Fibroblast of lung (primary cell): ENCODE data around the gene TCF23. TPM values are rescaled to one million over a fixed set of nuclear protein-coding genes. Genes with fewer than 3 reads are reported as not detected.

Experiments used
- DNase-seq, 2 donors: peaks; one replicate each; pipeline versions ENCODE4 v3.0.0 to v3.0.0-alpha.2; 2010; ENCODE audit warnings: low read depth in 2 of 2
- H2AFZ ChIP-seq: 2 replicates; pipeline ENCODE4 v1.5.1; 2012; ENCODE audit warnings: low read length, control low read depth, inconsistent platforms
- H3K27ac ChIP-seq: 2 replicates; pipeline ENCODE4 v1.5.1; 2011; ENCODE audit warnings: low read length, control low read depth; ENCODE audit not compliant: insufficient read depth
- H3K27me3 ChIP-seq: 2 replicates; pipeline ENCODE4 v1.5.1; 2011; ENCODE audit warnings: mild to moderate bottlenecking, low read length; ENCODE audit not compliant: control insufficient read depth, insufficient read depth
- H3K36me3 ChIP-seq: 2 replicates; pipeline ENCODE4 v1.5.1; 2011; ENCODE audit warnings: low read length; ENCODE audit not compliant: control insufficient read depth, insufficient read depth
- H3K4me1 ChIP-seq: 2 replicates; pipeline ENCODE4 v1.5.1; 2011; ENCODE audit warnings: low read length; ENCODE audit not compliant: control insufficient read depth, insufficient read depth; ENCODE audit errors: extremely low read depth
- H3K4me2 ChIP-seq: 2 replicates; pipeline ENCODE4 v1.5.1; 2011; ENCODE audit warnings: low read length, control low read depth; ENCODE audit not compliant: insufficient read depth; ENCODE audit errors: extremely low read depth
- H3K4me3 ChIP-seq, 4 experiments: fragments of 200-600 bp in 1 of 4; sonication (generic) in 1 of 4; replicated peaks in 1 of 4; 2 replicates each; pipeline ENCODE4 v1.5.1; 2011 to 2016; ENCODE audit warnings: low read length in 4 of 4, low read depth in 3 of 4, mild to moderate bottlenecking in 3 of 4, control low read depth in 2 of 4, inconsistent platforms in 1 of 4, mixed read lengths in 1 of 4; ENCODE audit not compliant: insufficient read depth in 1 of 4; ENCODE audit errors: control extremely low read depth in 1 of 4
- H3K79me2 ChIP-seq: 2 replicates; pipeline ENCODE4 v1.5.1; 2012; ENCODE audit warnings: mild to moderate bottlenecking, low read length, inconsistent platforms; ENCODE audit not compliant: control insufficient read depth, insufficient read depth
- H3K9ac ChIP-seq: 2 replicates; pipeline ENCODE4 v1.5.1; 2011; ENCODE audit warnings: mild to moderate bottlenecking, low read length, control low read depth; ENCODE audit not compliant: insufficient read depth
- H3K9me3 ChIP-seq: 2 replicates; pipeline ENCODE4 v1.5.1; 2012; ENCODE audit warnings: low read depth, low read length; ENCODE audit not compliant: control insufficient read depth, insufficient read depth
- H4K20me1 ChIP-seq: 2 replicates; pipeline ENCODE4 v1.5.1; 2011; ENCODE audit warnings: low read length; ENCODE audit not compliant: control insufficient read depth, insufficient read depth; ENCODE audit errors: extremely low read depth
- CTCF ChIP-seq, 2 donors: IDR thresholded peaks in 1 of 2; conservative IDR thresholded peaks in 1 of 2; 1 replicate in 1 of 2; 2 replicates in 1 of 2; pipeline ENCODE4 v1.5.1; 2011 to 2012; ENCODE audit warnings: low read length in 2 of 2, control low read depth in 1 of 2, inconsistent platforms in 1 of 2, low read depth in 1 of 2, mild to moderate bottlenecking in 1 of 2
- EZH2 ChIP-seq: IDR thresholded peaks from 2 replicates; pipeline ENCODE4 v1.5.1; 2012; ENCODE audit warnings: low read length, control low read depth, mild to moderate bottlenecking; ENCODE audit errors: missing control alignments
- polyA plus RNA-seq, 2 donors: library from polyadenylated mRNA; depleted of rRNA in 1 of 2; stranded (reverse) in 1 of 2; unstranded in 1 of 2; fragments of >200 nt; gene quantifications; 2 replicates each; pipeline ENCODE4 v1.2.1, GENCODE V29; 2011 to 2012; ENCODE audit warnings: missing spikeins in 1 of 2
- total RNA-seq: library from RNA; depleted of rRNA; stranded (reverse); fragments of >200 nt; gene quantifications from 2 replicates; pipeline ENCODE4 v1.2.1, GENCODE V29; 2014

Gene TCF23
- total and polyA plus RNA-seq, 2 donors (not counting 1 experiment from before 2014, with no cell fraction given): not detected

GRCh38 chr2:27158468-27158867 is 9.7 kb downstream of the TCF23 start:
- Histone ChIP-seq H3K4me3 (no peak overlapping the region), H3K27ac (no peak overlapping the region), H3K79me2 (no peaks in the 10 kb centered on the region), H3K9me3 (no peaks in the 10 kb centered on the region), H4K20me1 (no peaks in the 10 kb centered on the region), H3K27me3 (peaks cover 8% of the 10 kb centered on the region), H3K9ac (no peak overlapping the region), H3K4me2 (no peak overlapping the region), H3K36me3 (no peaks in the 10 kb centered on the region), H2AFZ (no peak overlapping the region), H3K4me1 (no peaks in the 10 kb centered on the region)
- TF ChIP-seq CTCF (conservative IDR thresholded peaks at IDR 0.05 in 1 of 2, IDR thresholded peaks at IDR 0.05 in 1 of 2; ENCODE audit: low read depth in 1 of 2, low read length in 2 of 2) (no peak), EZH2 (no peak)
- DNase-seq: no peak

GRCh38 chr2:27159271-27159670 is 10.5 kb downstream of the TCF23 start:
- TF ChIP-seq CTCF (conservative IDR thresholded peaks at IDR 0.05 in 1 of 2, IDR thresholded peaks at IDR 0.05 in 1 of 2; ENCODE audit: low read depth in 1 of 2, low read length in 2 of 2): no peak
- no peak for TF ChIP-seq EZH2
- Histone ChIP-seq H3K4me3 (no peak overlapping the region), H3K4me1 (no peaks in the 10 kb centered on the region), H4K20me1 (no peaks in the 10 kb centered on the region), H2AFZ (no peak overlapping the region), H3K9ac (no peak overlapping the region), H3K4me2 (no peak overlapping the region), H3K27ac (no peak overlapping the region), H3K79me2 (no peaks in the 10 kb centered on the region), H3K36me3 (no peaks in the 10 kb centered on the region), H3K9me3 (no peaks in the 10 kb centered on the region), H3K27me3 (peaks cover 7% of the 10 kb centered on the region)
- DNase-seq: no peak

DNA sequence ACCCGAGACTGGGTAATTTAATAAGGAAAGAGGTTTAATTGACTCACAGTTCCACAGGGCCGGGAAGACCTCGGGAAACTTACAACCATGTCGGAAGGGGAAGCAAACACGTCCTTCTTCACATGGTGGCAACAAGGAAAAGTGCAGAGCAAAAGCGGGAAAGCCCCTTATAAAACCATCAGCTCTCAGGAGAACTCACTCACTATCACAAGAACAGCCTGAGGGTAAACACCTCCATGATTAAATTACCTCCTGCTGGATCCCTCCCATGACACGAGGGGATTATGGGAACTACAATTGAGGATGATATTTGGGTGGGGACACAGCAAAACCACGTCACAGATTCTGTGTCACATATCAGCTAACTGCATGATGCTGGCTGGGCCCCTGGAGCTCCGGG is 11.4 kb downstream of the TCF23 start:
- Histone ChIP-seq H3K4me1 (no peaks in the 10 kb centered on the region), H3K27ac (no peak overlapping the region), H3K9ac (no peak overlapping the region), H3K36me3 (no peaks in the 10 kb centered on the region), H3K9me3 (no peaks in the 10 kb centered on the region), H3K27me3 (peaks cover 7% of the 10 kb centered on the region), H3K4me2 (no peak overlapping the region), H3K4me3 (no peak overlapping the region), H4K20me1 (no peaks in the 10 kb centered on the region), H3K79me2 (no peaks in the 10 kb centered on the region), H2AFZ (no peak overlapping the region)
- no peak for DNase-seq
- TF ChIP-seq EZH2: no peak
- no peak for TF ChIP-seq CTCF (conservative IDR thresholded peaks at IDR 0.05 in 1 of 2, IDR thresholded peaks at IDR 0.05 in 1 of 2; ENCODE audit: low read depth in 1 of 2, low read length in 2 of 2)
